HUES64 (cell line): Measurements from ENCODE around the gene RNF31.

Source experiments
- H3K27ac ChIP-seq: 2 replicates; pipeline ENCODE4 v1.7.0; 2013; ENCODE audit warnings: low read depth, low read length, inconsistent platforms
- H3K27me3 ChIP-seq: 2 replicates; pipeline ENCODE4 v1.6.1; 2013; ENCODE audit warnings: mild to moderate bottlenecking, low read length; ENCODE audit not compliant: insufficient read depth
- H3K36me3 ChIP-seq: 2 replicates; pipeline ENCODE4 v1.6.1; 2013; ENCODE audit warnings: mild to moderate bottlenecking, low read length; ENCODE audit not compliant: insufficient read depth
- H3K4me1 ChIP-seq: 2 replicates; pipeline ENCODE4 v1.6.1; 2013; ENCODE audit warnings: mild to moderate bottlenecking, low read length, moderate library complexity; ENCODE audit not compliant: insufficient read depth
- H3K4me3 ChIP-seq: 2 replicates; pipeline ENCODE4 v1.5.1; 2013; ENCODE audit warnings: mild to moderate bottlenecking, low read length, moderate library complexity
- H3K9ac ChIP-seq: 2 replicates; pipeline ENCODE4 v1.6.1; 2013; ENCODE audit warnings: mild to moderate bottlenecking, low read depth, low read length
- H3K9me3 ChIP-seq: 2 replicates; pipeline ENCODE4 v1.6.1; 2013; ENCODE audit warnings: low read depth, low read length; ENCODE audit not compliant: insufficient read depth
- WGBS: fragments of 150-250, 120-280 bp; methylation state at CpG from one replicate; pipeline ENCODE4 v1.1.7; 2013; ENCODE audit warnings: missing lambda C conversion rate; 5-methylcytosine and 5-hydroxymethylcytosine counted together

The RNF31 gene

GRCh38 chr14:24141097-24141880 lies 6.0 kb upstream of the RNF31 start, which contains the start of gene EMC9:
TSS of gene EMC9 (minus strand) at chr14:24141591. CDS start at chr14:24141304, 287 bp downstream.
- no peaks in the 10 kb centered on the region for H3K9me3 ChIP-seq
- under 1% methylated on average over 65 of the region's 65 CpGs for WGBS
- peaks cover 46% of the 10 kb centered on the region for H3K36me3 ChIP-seq
- H3K9ac ChIP-seq: peak within 1 kb of the TSS; percentile 79
- H3K4me1 ChIP-seq: peaks cover 6% of the 10 kb centered on the region; the same call in 1 of the 2 replicates
- peak within 1 kb of the TSS; percentile 74 for H3K4me3 ChIP-seq
- H3K27ac ChIP-seq: peak within 1 kb of the TSS; percentile 77
- H3K27me3 ChIP-seq: 0 out of 2 replicates have a peak, but pooled peaks cover 4% of the 10 kb centered on the region

GRCh38 chr14:24143511-24143910 lies 3.8 kb upstream of the RNF31 start:
- H3K9ac ChIP-seq: no peak overlapping the region
- H3K27me3 ChIP-seq: no peaks in the 10 kb centered on the region
- WGBS: 94% methylated on average over 2 of the region's 2 CpGs
- peaks cover 34% of the 10 kb centered on the region for H3K36me3 ChIP-seq
- no peaks in the 10 kb centered on the region for H3K9me3 ChIP-seq
- H3K4me3 ChIP-seq: no peak overlapping the region
- no peak overlapping the region for H3K27ac ChIP-seq
- H3K4me1 ChIP-seq: peaks cover 9% of the 10 kb centered on the region; the same call in 1 of the 2 replicates

- H3K4me1 ChIP-seq: peaks cover 10% of the 10 kb centered on the region; the same call in 1 of the 2 replicates
- no peaks in the 10 kb centered on the region for H3K9me3 ChIP-seq
- no peak overlapping the region for H3K4me3 ChIP-seq
- no peaks in the 10 kb centered on the region for H3K27me3 ChIP-seq
- peaks cover 33% of the 10 kb centered on the region for H3K36me3 ChIP-seq
- no peak overlapping the region for H3K9ac ChIP-seq
- H3K27ac ChIP-seq: no peak overlapping the region
- 100% methylated on average over 1 of the region's 1 CpG for WGBS
These were observed 2.8 kb upstream of the RNF31 start for GRCh38 chr14:24144451-24144850.

- no peaks in the 10 kb centered on the region for H3K27me3 ChIP-seq
- H3K4me1 ChIP-seq: peaks cover 10% of the 10 kb centered on the region; the same call in 1 of the 2 replicates
- H3K9me3 ChIP-seq: no peaks in the 10 kb centered on the region
- H3K36me3 ChIP-seq: peaks cover 36% of the 10 kb centered on the region
- H3K9ac ChIP-seq: no peak overlapping the region
- no peak overlapping the region for H3K27ac ChIP-seq
- 91% methylated on average over 2 of the region's 2 CpGs for WGBS
- H3K4me3 ChIP-seq: 0 out of 2 replicates have a peak overlapping the region, but pooled peaks have one; percentile 92
These were observed 2.1 kb upstream of the RNF31 start for GRCh38 chr14:24145219-24145618.

GRCh38 chr14:24145690-24146452 lies 1.4 kb upstream of the RNF31 start:
- Histone ChIP-seq H3K36me3 (peaks cover 42% of the 10 kb centered on the region), H3K9me3 (no peaks in the 10 kb centered on the region), H3K4me1 (peaks cover 10% of the 10 kb centered on the region; the same call in 1 of the 2 replicates), H3K27ac (peak overlapping the region; percentile 50; the same call in 1 of the 2 replicates), H3K27me3 (no peaks in the 10 kb centered on the region), H3K9ac (peak overlapping the region; percentile 83), H3K4me3 (peak overlapping the region; percentile 92)
- 46% methylated on average over 7 of the region's 9 CpGs for whole genome bisulfite sequencing

GRCh38 chr14:24146453-24146977 lies 783 bp upstream of the RNF31 start, which contains the start of gene PSME2:
TSS of gene PSME2 (minus strand) at chr14:24146610. CDS start at chr14:24146581, 29 bp downstream.
- Histone ChIP-seq H3K4me1 (peaks cover 10% of the 10 kb centered on the region; the same call in 1 of the 2 replicates), H3K4me3 (peak within 1 kb of the TSS; percentile 92), H3K27ac (peak within 1 kb of the TSS; percentile 54), H3K9me3 (no peaks in the 10 kb centered on the region), H3K9ac (peak within 1 kb of the TSS; percentile 83), H3K36me3 (peaks cover 49% of the 10 kb centered on the region), H3K27me3 (no peaks in the 10 kb centered on the region)
- 1% methylated on average over 22 of the region's 25 CpGs for WGBS

- peaks cover 63% of the 10 kb centered on the region for H3K36me3 ChIP-seq
- H3K4me1 ChIP-seq: peaks cover 10% of the 10 kb centered on the region; the same call in 1 of the 2 replicates
- peak overlapping the region; percentile 80 for H3K9ac ChIP-seq
- no peaks in the 10 kb centered on the region for H3K9me3 ChIP-seq
- H3K27me3 ChIP-seq: no peaks in the 10 kb centered on the region
- peak overlapping the region; percentile 91 for H3K4me3 ChIP-seq
- 10% methylated on average over 29 of the region's 29 CpGs for WGBS
- H3K27ac ChIP-seq: no peak overlapping the region
These were observed 597 bp downstream of the RNF31 start for GRCh38 chr14:24147761-24148428.

- H3K27me3 ChIP-seq: no peaks in the 10 kb centered on the region
These were observed 2.1 kb downstream of the RNF31 start for GRCh38 chr14:24149302-24149969.

GRCh38 chr14:24150061-24150460 lies 2.8 kb downstream of the RNF31 start:
- H3K9me3 ChIP-seq: no peaks in the 10 kb centered on the region
- H3K9ac ChIP-seq: no peak overlapping the region
- WGBS: 94% methylated on average over 9 of the region's 9 CpGs
- no peak overlapping the region for H3K4me3 ChIP-seq
- peaks cover 10% of the 10 kb centered on the region; the same call in 1 of the 2 replicates for H3K4me1 ChIP-seq
- H3K36me3 ChIP-seq: peaks cover 56% of the 10 kb centered on the region
- no peak overlapping the region for H3K27ac ChIP-seq
- no peaks in the 10 kb centered on the region for H3K27me3 ChIP-seq

More at GRCh38 chr14:24149302-24149969, 2.1 kb downstream of the RNF31 start:
- no peak overlapping the region for H3K27ac ChIP-seq
- peaks cover 10% of the 10 kb centered on the region; the same call in 1 of the 2 replicates for H3K4me1 ChIP-seq
- no peaks in the 10 kb centered on the region for H3K9me3 ChIP-seq
- H3K36me3 ChIP-seq: peaks cover 56% of the 10 kb centered on the region
- no peak overlapping the region for H3K4me3 ChIP-seq
- 95% methylated on average over 3 of the region's 3 CpGs for WGBS
- no peak overlapping the region for H3K9ac ChIP-seq

GRCh38 chr14:24150567-24150966 lies 3.3 kb downstream of the RNF31 start:
- Histone ChIP-seq H3K4me3 (no peak overlapping the region), H3K27me3 (no peaks in the 10 kb centered on the region), H3K27ac (no peak overlapping the region), H3K36me3 (peaks cover 61% of the 10 kb centered on the region), H3K4me1 (peaks cover 8% of the 10 kb centered on the region; the same call in 1 of the 2 replicates), H3K9me3 (no peaks in the 10 kb centered on the region), H3K9ac (no peak overlapping the region)
- WGBS: 96% methylated on average over 9 of the region's 9 CpGs
